Retinal pigment epithelial cell (primary cell): ENCODE measurements around the gene RSU1.

ENCODE experiments used
- DNase-seq: peaks from one replicate; pipeline ENCODE4 v3.0.0-alpha.2; 2010; ENCODE audit warnings: low read depth
- H3K4me3 ChIP-seq: 2 replicates; pipeline ENCODE4 v1.5.1; 2011; ENCODE audit warnings: mild to moderate bottlenecking, low read length, control low read depth, moderate library complexity
- TF ChIP-seq, protein P1 (sequence below): conservative IDR thresholded peaks from 2 replicates; pipeline ENCODE4 v1.5.1; 2011; ENCODE audit warnings: low read depth, low read length, control low read depth, inconsistent platforms

The RSU1 gene

DNA sequence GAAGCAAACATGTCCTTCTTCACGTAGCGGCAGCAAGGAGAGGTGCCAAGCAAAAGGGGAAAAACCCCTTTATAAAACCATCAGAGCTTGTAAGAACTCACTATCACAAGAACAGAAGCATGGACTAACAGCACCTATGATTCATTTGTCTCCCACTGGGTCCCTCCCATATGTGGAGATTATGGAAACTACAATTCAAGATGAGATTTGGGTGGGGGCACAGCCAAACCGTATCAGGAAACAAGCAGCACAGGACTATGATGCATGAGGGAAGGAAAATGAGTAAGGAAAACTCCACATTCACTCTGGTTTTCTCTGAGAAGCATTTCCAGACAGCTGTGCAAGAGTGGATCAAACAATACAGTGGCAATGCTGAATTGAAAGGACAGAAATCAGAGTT, 81.6 kb downstream of the RSU1 start:
- no peak for DNase-seq
- TF ChIP-seq, protein P1, sequence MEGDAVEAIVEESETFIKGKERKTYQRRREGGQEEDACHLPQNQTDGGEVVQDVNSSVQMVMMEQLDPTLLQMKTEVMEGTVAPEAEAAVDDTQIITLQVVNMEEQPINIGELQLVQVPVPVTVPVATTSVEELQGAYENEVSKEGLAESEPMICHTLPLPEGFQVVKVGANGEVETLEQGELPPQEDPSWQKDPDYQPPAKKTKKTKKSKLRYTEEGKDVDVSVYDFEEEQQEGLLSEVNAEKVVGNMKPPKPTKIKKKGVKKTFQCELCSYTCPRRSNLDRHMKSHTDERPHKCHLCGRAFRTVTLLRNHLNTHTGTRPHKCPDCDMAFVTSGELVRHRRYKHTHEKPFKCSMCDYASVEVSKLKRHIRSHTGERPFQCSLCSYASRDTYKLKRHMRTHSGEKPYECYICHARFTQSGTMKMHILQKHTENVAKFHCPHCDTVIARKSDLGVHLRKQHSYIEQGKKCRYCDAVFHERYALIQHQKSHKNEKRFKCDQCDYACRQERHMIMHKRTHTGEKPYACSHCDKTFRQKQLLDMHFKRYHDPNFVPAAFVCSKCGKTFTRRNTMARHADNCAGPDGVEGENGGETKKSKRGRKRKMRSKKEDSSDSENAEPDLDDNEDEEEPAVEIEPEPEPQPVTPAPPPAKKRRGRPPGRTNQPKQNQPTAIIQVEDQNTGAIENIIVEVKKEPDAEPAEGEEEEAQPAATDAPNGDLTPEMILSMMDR: no peak
- no peak overlapping the region for H3K4me3 ChIP-seq

DNA sequence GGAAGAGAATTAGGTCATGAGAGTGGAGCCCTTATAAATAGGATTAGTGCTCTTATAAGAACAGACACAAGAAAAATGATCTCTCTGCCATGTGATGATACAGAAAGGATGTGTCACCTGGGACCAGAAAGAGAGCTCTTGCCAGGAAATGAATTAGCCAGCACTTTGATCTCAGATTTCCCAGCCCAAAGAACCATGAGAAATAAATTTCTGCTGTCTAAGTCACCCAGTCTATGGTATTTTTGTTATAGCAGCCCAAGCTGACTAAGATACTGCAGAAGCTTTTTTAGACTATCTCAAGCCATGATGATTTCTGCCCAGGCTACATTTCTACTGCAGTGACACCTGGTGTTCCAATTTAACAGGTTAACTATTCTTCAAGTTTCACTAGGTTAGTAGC, 84.8 kb downstream of the RSU1 start:
- H3K4me3 ChIP-seq: no peak overlapping the region
- DNase-seq: no peak
- TF ChIP-seq, protein P1: no peak

GRCh38 chr10:16728266-16728665, 89.0 kb downstream of the RSU1 start:
- no peak overlapping the region for H3K4me3 ChIP-seq
- no peak for DNase-seq
- TF ChIP-seq, protein P1: no peak

- DNase-seq: no peak
- TF ChIP-seq, protein P1: no peak
- no peak overlapping the region for H3K4me3 ChIP-seq
Observed at GRCh38 chr10:16727666-16728065, 89.6 kb downstream of the RSU1 start.

DNA sequence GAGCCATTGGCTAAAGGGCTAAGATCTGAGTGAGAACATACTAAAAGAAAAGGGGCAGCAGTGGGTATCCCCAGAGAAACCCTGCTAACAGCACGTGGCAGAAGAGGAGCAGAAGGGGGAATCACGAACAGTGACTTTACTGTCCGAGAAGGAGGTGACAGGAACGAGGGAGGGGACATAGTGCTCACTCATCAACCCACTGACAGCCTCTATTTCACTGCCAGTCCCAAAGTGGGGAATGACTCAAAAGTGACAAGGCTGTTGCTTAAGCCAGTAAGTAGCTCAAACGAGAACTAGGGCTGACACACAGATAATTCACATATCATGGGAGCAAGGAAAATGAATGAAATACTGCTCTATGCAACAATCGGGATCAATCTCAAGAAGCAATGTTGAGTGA, 92.7 kb downstream of the RSU1 start:
- TF ChIP-seq, protein P1: no peak
- DNase-seq: no peak
- no peak overlapping the region for H3K4me3 ChIP-seq

DNA sequence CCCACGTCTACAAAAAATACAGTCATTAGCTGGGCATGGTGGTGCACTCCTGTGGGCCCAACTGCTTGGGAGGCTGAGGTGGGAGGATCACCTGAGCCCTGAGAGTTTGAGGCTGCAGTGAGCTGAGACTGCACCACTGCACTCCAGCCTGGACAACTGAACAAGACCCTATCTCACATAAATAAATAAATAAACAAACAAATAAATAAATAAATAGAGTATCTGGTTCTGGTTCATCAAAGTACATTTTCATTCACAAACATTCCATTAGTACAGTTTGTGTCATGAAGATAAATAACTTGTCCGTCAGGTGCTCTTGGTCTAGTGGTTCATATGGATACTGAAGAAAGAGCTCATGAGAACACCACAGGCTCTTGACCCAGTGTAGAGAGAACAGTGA, 96.4 kb downstream of the RSU1 start:
- DNase-seq: no peak
- H3K4me3 ChIP-seq: no peak overlapping the region
- TF ChIP-seq, protein P1: no peak

DNA sequence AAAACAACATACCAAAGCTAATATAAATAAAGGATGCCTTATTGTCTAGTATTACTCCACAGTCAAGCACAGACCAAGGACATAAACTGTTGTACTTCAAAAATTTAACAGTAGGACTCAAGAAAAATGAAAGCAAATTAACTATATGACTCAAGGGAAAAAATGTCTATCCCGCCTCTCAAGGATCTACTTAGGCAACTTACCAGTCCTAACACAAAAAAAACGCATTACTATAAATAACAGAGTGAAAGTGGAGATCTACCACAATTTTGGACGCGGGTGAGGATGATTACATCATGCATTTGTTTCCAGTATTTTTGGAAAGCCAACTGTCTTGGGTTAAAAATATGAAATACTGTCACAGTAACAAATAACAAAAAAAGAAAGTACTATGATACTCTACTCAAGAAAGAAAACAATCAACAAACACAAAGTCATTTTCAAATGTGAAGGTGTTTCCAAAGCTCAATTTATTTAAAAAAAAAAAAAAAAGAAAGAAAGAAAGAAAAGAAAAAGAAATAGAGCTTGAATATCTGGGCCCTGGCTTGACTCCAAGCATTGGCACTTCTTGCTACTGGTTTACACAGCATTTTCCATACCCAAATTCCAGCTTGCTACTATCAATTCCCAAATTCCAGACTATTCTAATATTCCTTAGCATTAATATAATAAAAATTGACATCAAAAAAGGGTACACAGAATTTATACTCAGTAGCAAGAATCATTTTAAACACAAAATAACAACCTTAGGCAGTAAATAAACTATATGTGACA, 99.4 kb downstream of the RSU1 start:
- TF ChIP-seq, protein P1: no peak
- DNase-seq: no peak
- H3K4me3 ChIP-seq: no peak overlapping the region
